HepG2 (cell line): ENCODE data around the gene PRRC2A. TPM values are rescaled to one million over a fixed set of nuclear protein-coding genes. Genes with fewer than 3 reads are reported as not detected.

Experiments
- CCDC6 ChIP-seq: sonication (generic); formaldehyde crosslinking; IDR thresholded peaks from 2 replicates; pipeline ENCODE4 v1.8.1; 2022; ENCODE audit warnings: mild to moderate bottlenecking, missing genetic modification reagents, moderate library complexity
- CENPT ChIP-seq: sonication (generic); formaldehyde crosslinking; IDR thresholded peaks from 2 replicates; pipeline ENCODE4 v1.8.0; 2022; ENCODE audit warnings: low read depth, mild to moderate bottlenecking, moderate library complexity, missing genetic modification reagents
- GATAD1 ChIP-seq: IDR thresholded peaks from 2 replicates; pipeline ENCODE4 v1.6.1; 2016; ENCODE audit warnings: missing genetic modification reagents, missing compliant biosample characterization
- IRX3 ChIP-seq: sonication (generic); formaldehyde crosslinking; IDR thresholded peaks from 2 replicates; pipeline ENCODE4 v1.8.1; 2023; ENCODE audit warnings: mild to moderate bottlenecking, low read depth, missing genetic modification reagents, borderline replicate concordance
- KDM2A ChIP-seq: sonication (generic); formaldehyde crosslinking; IDR thresholded peaks from 2 replicates; pipeline ENCODE4 v1.4.0; 2020; ENCODE audit warnings: low read depth, missing genetic modification reagents, borderline replicate concordance
- KLF15 ChIP-seq: sonication (generic); formaldehyde crosslinking; IDR thresholded peaks from 2 replicates; pipeline ENCODE4 v1.8.1; 2023; ENCODE audit warnings: borderline replicate concordance, mild to moderate bottlenecking, inconsistent platforms, missing genetic modification reagents, mixed read lengths
- KMT2B ChIP-seq: IDR thresholded peaks from 2 replicates; pipeline ENCODE4 v1.6.1; 2016; ENCODE audit warnings: missing genetic modification reagents, missing compliant biosample characterization
- MAX ChIP-seq: IDR thresholded peaks from 2 replicates; pipeline ENCODE4 v1.6.1; 2012; ENCODE audit warnings: inconsistent platforms
- NR1H2 ChIP-seq: sonication (generic); formaldehyde crosslinking; IDR thresholded peaks from 2 replicates; pipeline ENCODE4 v1.8.1; 2022; ENCODE audit warnings: low read depth, missing genetic modification reagents, borderline replicate concordance
- PHF5A ChIP-seq: IDR thresholded peaks from one replicate; pipeline ENCODE4 v1.6.1; 2018; ENCODE audit warnings: low read depth, missing genetic modification reagents; ENCODE audit not compliant: unreplicated experiment
- RARA ChIP-seq: IDR thresholded peaks from 2 replicates; pipeline ENCODE4 v1.6.1; 2016; ENCODE audit warnings: missing genetic modification reagents, missing compliant biosample characterization
- RNF219 ChIP-seq: sonication (generic); formaldehyde crosslinking; IDR thresholded peaks from 2 replicates; pipeline ENCODE4 v1.5.0; 2020; ENCODE audit warnings: mild to moderate bottlenecking, missing genetic modification reagents
- SIN3B ChIP-seq: fragments of 150-350 bp; IDR thresholded peaks from 2 replicates; pipeline ENCODE4 v1.6.1; 2014; ENCODE audit warnings: low read length
- TEAD2 ChIP-seq: sonication (generic); formaldehyde crosslinking; IDR thresholded peaks from 2 replicates; pipeline ENCODE4 v1.9.0; 2021; ENCODE audit warnings: missing genetic modification reagents
- ZGPAT ChIP-seq: IDR thresholded peaks from 2 replicates; pipeline ENCODE4 v1.6.1; 2016; ENCODE audit warnings: mild to moderate bottlenecking
- ZNF121 ChIP-seq: sonication (generic); formaldehyde crosslinking; IDR thresholded peaks from 2 replicates; pipeline ENCODE4 v1.5.0; 2020; ENCODE audit warnings: mild to moderate bottlenecking, missing genetic modification reagents
- ZNF296 ChIP-seq: sonication (generic); formaldehyde crosslinking; conservative IDR thresholded peaks from 2 replicates; pipeline ENCODE4 v1.5.0; 2020; ENCODE audit warnings: mild to moderate bottlenecking, missing genetic modification reagents
- ZNF484 ChIP-seq: sonication (generic); formaldehyde crosslinking; IDR thresholded peaks from 2 replicates; pipeline ENCODE4 v1.5.1; 2020; ENCODE audit warnings: mild to moderate bottlenecking, low read depth, missing genetic modification reagents, borderline replicate concordance
- ZNF512B ChIP-seq: sonication (generic); formaldehyde crosslinking; IDR thresholded peaks from 2 replicates; pipeline ENCODE4 v1.5.1; 2020; ENCODE audit warnings: missing genetic modification reagents, mild to moderate bottlenecking, borderline replicate concordance
- ZNF576 ChIP-seq: sonication (generic); formaldehyde crosslinking; IDR thresholded peaks from 2 replicates; pipeline ENCODE4 v1.4.0; 2020; ENCODE audit warnings: mild to moderate bottlenecking, missing genetic modification reagents
- ZNF598 ChIP-seq: sonication (generic); formaldehyde crosslinking; IDR thresholded peaks from 2 replicates; pipeline ENCODE4 v1.5.1; 2020; ENCODE audit warnings: mild to moderate bottlenecking, missing genetic modification reagents, borderline replicate concordance
- ZNF605 ChIP-seq: sonication (generic); formaldehyde crosslinking; IDR thresholded peaks from 2 replicates; pipeline ENCODE4 v1.8.0; 2022; ENCODE audit warnings: mild to moderate bottlenecking, missing genetic modification reagents
- ZNF709 ChIP-seq: sonication (generic); formaldehyde crosslinking; IDR thresholded peaks from 2 replicates; pipeline ENCODE4 v1.5.0; 2020; ENCODE audit warnings: mild to moderate bottlenecking, missing genetic modification reagents
- polyA plus RNA-seq, 8 experiments: library from polyadenylated mRNA; depleted of rRNA in 3 of 8; stranded (reverse) in 7 of 8; unstranded in 1 of 8; fragments of >200 nt; fragmentation: Illumina TruSeq in 4 of 8; extraction: Trizol in 4 of 8; gene quantifications; 2 replicates each; pipeline versions ENCODE4 v1.2.1 to v1.2.3, GENCODE V29; 2011 to 2016; ENCODE audit warnings: low read depth in 4 of 8, missing spikeins in 1 of 8, mixed read lengths in 1 of 8; ENCODE audit not compliant: insufficient read depth in 1 of 8
- total RNA-seq, 5 experiments: library from RNA; depleted of rRNA; stranded (reverse); fragments of >200 nt; fragmentation: Illumina TruSeq; extraction: Trizol; gene quantifications; 2 replicates each; pipeline ENCODE4 v1.2.3, GENCODE V29; 2016; ENCODE audit warnings: low read depth in 1 of 5

Gene PRRC2A
- total and polyA plus RNA-seq, 2 of the 13 experiments (the other 11 are each of a cell fraction or from before 2014, with no cell fraction given) = 38.9 to 47.4 TPM

GRCh38 chr6:31664790-31665500 is 44.4 kb downstream of the PRRC2A start, which contains the start of gene GPANK1 (continued):
- TF ChIP-seq ZNF512B (no peak), KDM2A (CRISPR knock-in tag) (peak; percentile 76), IRX3 (CRISPR knock-in tag) (no peak), NR1H2 (CRISPR knock-in tag) (no peak), RARA (CRISPR knock-in tag) (no peak), ZNF296 (CRISPR knock-in tag) (no peak; the same call in 1 of the 2 replicates), CCDC6 (CRISPR knock-in tag) (peak; percentile 60; the same call in 1 of the 2 replicates), SIN3B (no peak), MAX (peak; percentile 86), GATAD1 (CRISPR knock-in tag) (peak; percentile 71), KLF15 (CRISPR knock-in tag) (no peak), ZNF121 (CRISPR knock-in tag) (no peak), RNF219 (CRISPR knock-in tag) (no peak; the same call in 1 of the 2 replicates), ZNF709 (no peak), TEAD2 (no peak), CENPT (CRISPR knock-in tag) (0 out of 2 replicates have a peak, but pooled peaks have one; percentile 26), ZNF598 (CRISPR knock-in tag) (peak; percentile 72), PHF5A (no peak), ZNF605 (peak; percentile 85), ZGPAT (CRISPR knock-in tag) (peak; percentile 39; the same call in 1 of the 2 replicates), KMT2B (CRISPR knock-in tag) (no peak), ZNF576 (CRISPR knock-in tag) (no peak), ZNF484 (no peak)
